ENCODE data around the gene SLC7A10.

SLC7A10 gene

GRCh38 chr19:33269016-33269415 lies 43.4 kb upstream of the SLC7A10 start:
- H3K27ac ChIP-seq: no peak overlapping the region
- no peak for TF ChIP-seq CTCF (conservative IDR thresholded peaks at IDR 0.05)

- no peak overlapping the region for H3K27ac ChIP-seq
- no peak for TF ChIP-seq CTCF (conservative IDR thresholded peaks at IDR 0.05)
These were observed 42.7 kb upstream of the SLC7A10 start for GRCh38 chr19:33268162-33268991.

- no peak for TF ChIP-seq CTCF (conservative IDR thresholded peaks at IDR 0.05)
- no peak overlapping the region for H3K27ac ChIP-seq
These were observed 42.1 kb upstream of the SLC7A10 start for GRCh38 chr19:33267706-33268105.

GRCh38 chr19:33266974-33267484 lies 41.4 kb upstream of the SLC7A10 start:
- no peak for TF ChIP-seq CTCF (conservative IDR thresholded peaks at IDR 0.05)
- H3K27ac ChIP-seq: no peak overlapping the region

- H3K27ac ChIP-seq: no peak overlapping the region
- TF ChIP-seq CTCF (conservative IDR thresholded peaks at IDR 0.05): no peak
These were observed 39.3 kb upstream of the SLC7A10 start for GRCh38 chr19:33264881-33265445.

GRCh38 chr19:33263325-33264023 lies 37.8 kb upstream of the SLC7A10 start:
- no peak for TF ChIP-seq CTCF (conservative IDR thresholded peaks at IDR 0.05)
- no peak overlapping the region for H3K27ac ChIP-seq

GRCh38 chr19:33261511-33262189 lies 36.0 kb upstream of the SLC7A10 start:
- TF ChIP-seq CTCF (conservative IDR thresholded peaks at IDR 0.05): no peak
- H3K27ac ChIP-seq: no peak overlapping the region

Measured in VCaP (cell line).